GM23338 (cell line): ENCODE measurements around the gene ACSM6. TPM values are rescaled to one million over a fixed set of nuclear protein-coding genes. Genes with fewer than 3 reads are reported as not detected.
"Not testable (repeated sequence)": the region's sequence is repeated elsewhere in the genome, so short reads cannot be mapped to it uniquely, and the experiment has no call there.

Experiments used
- ATAC-seq: fragments of 200-7000 bp; cut with Tn5 transposase; 3 replicates; pipeline ENCODE4 v1.9.1; 2020
- DNase-seq: peaks from one replicate; pipeline ENCODE4 v3.0.0-alpha.2; 2015; ENCODE audit warnings: low spot score
- H2AFZ ChIP-seq: fragments of 200-600 bp; sonication (generic); 2 replicates; pipeline ENCODE4 v1.8.0; 2016; ENCODE audit warnings: antibody characterized with exemption, mild to moderate bottlenecking, moderate library complexity
- H3F3A ChIP-seq: fragments of 200-600 bp; sonication (generic); replicated peaks from 2 replicates; pipeline ENCODE4 v1.8.0; 2017; ENCODE audit warnings: antibody characterized with exemption, mixed run types, low read depth
- H3K27ac ChIP-seq: fragments of 200-600 bp; sonication (generic); 2 replicates; pipeline ENCODE4 v1.6.1; 2016; ENCODE audit warnings: low read depth
- H3K27me3 ChIP-seq: fragments of 200-600 bp; sonication (generic); 2 replicates; pipeline ENCODE4 v1.8.0; 2016; ENCODE audit warnings: mild to moderate bottlenecking, mixed run types, moderate library complexity; ENCODE audit not compliant: insufficient read depth
- H3K36me3 ChIP-seq: fragments of 200-600 bp; sonication (generic); 2 replicates; pipeline ENCODE4 v1.8.0; 2016; ENCODE audit warnings: mild to moderate bottlenecking; ENCODE audit not compliant: insufficient read depth
- H3K4me1 ChIP-seq: fragments of 200-600 bp; sonication (generic); 2 replicates; pipeline ENCODE4 v1.8.0; 2016; ENCODE audit warnings: mild to moderate bottlenecking, moderate library complexity; ENCODE audit not compliant: insufficient read depth
- H3K4me2 ChIP-seq: fragments of 200-600 bp; sonication (generic); 2 replicates; pipeline ENCODE4 v1.7.1; 2017; ENCODE audit warnings: mixed run types
- H3K4me3 ChIP-seq: fragments of 200-600 bp; sonication (generic); 2 replicates; pipeline ENCODE4 v1.6.1; 2016; ENCODE audit warnings: mixed run types
- H3K79me2 ChIP-seq: fragments of 200-600 bp; sonication (generic); replicated peaks from 2 replicates; pipeline ENCODE4 v1.8.0; 2017; ENCODE audit warnings: mild to moderate bottlenecking; ENCODE audit not compliant: insufficient read depth
- H3K9me2 ChIP-seq: fragments of 200-600 bp; sonication (generic); 2 replicates; pipeline ENCODE4 v1.8.0; 2017; ENCODE audit not compliant: insufficient read depth
- H4K20me1 ChIP-seq: fragments of 200-600 bp; sonication (generic); replicated peaks from 2 replicates; pipeline ENCODE4 v1.8.0; 2017; ENCODE audit warnings: mild to moderate bottlenecking; ENCODE audit not compliant: insufficient read depth
- H3K27ac Mint-ChIP-seq: 2 replicates; pipeline ENCODE4 v1.8.0; 2020; ENCODE audit warnings: inconsistent platforms, mild to moderate bottlenecking, moderate library complexity, mixed read lengths
- H3K27me3 Mint-ChIP-seq: 3 replicates; pipeline ENCODE4 v1.8.0; 2022; ENCODE audit warnings: low read depth, mild to moderate bottlenecking, moderate library complexity, mixed read lengths, inconsistent platforms; ENCODE audit not compliant: insufficient read depth, poor library complexity
- H3K36me3 Mint-ChIP-seq: 3 replicates; pipeline ENCODE4 v1.8.0; 2021; ENCODE audit warnings: low read depth, mild to moderate bottlenecking, inconsistent platforms, moderate library complexity, mixed read lengths
- H3K4me1 Mint-ChIP-seq: 3 replicates; pipeline ENCODE4 v1.8.0; 2020; ENCODE audit warnings: mild to moderate bottlenecking, inconsistent platforms, mixed read lengths
- H3K4me3 Mint-ChIP-seq: 3 replicates; pipeline ENCODE4 v1.8.0; 2021; ENCODE audit warnings: moderate library complexity, mild to moderate bottlenecking, inconsistent platforms, mixed read lengths
- H3K9me3 Mint-ChIP-seq: 3 replicates; pipeline ENCODE4 v1.8.0; 2020; ENCODE audit warnings: moderate library complexity, mild to moderate bottlenecking, inconsistent platforms, mixed read lengths
- CREB1 ChIP-seq: fragments of 250-450 bp; sonication (Bioruptor Pico); IDR thresholded peaks from 2 replicates; pipeline ENCODE4 v1.5.0; 2020; ENCODE audit warnings: low read depth, mild to moderate bottlenecking, moderate library complexity
- CTCF ChIP-seq, 2 experiments: fragments of 200-600 bp in 1 of 2; sonication (generic) in 1 of 2; conservative IDR thresholded peaks; 2 replicates each; pipeline versions ENCODE4 v1.5.1 to v1.6.1; 2016 to 2017; ENCODE audit warnings: antibody characterized with exemption in 2 of 2, low read depth in 2 of 2, mild to moderate bottlenecking in 2 of 2, moderate library complexity in 1 of 2
- NANOG ChIP-seq: IDR thresholded peaks from 2 replicates; pipeline ENCODE4 v1.6.1; 2016; ENCODE audit warnings: antibody characterized with exemption, borderline replicate concordance
- POLR2AphosphoS5 ChIP-seq: IDR thresholded peaks from 2 replicates; pipeline ENCODE4 v1.6.1; 2016; ENCODE audit warnings: antibody characterized with exemption, low read depth
- ZNF114 ChIP-seq: fragments of 250-450 bp; sonication (Bioruptor Pico); IDR thresholded peaks from 2 replicates; pipeline ENCODE4 v1.5.0; 2020; ENCODE audit warnings: mild to moderate bottlenecking, moderate library complexity
- ZNF331 ChIP-seq: fragments of 250-450 bp; sonication (Bioruptor Pico); IDR thresholded peaks from 2 replicates; pipeline ENCODE4 v1.5.0; 2020; ENCODE audit warnings: low read depth, mild to moderate bottlenecking, moderate library complexity
- polyA plus RNA-seq: library from polyadenylated mRNA; unstranded; fragments of >200 nt; fragmentation: Nextera tagmentation; extraction: Ambion mirVana; gene quantifications from 2 replicates; pipeline ENCODE4 v1.2.1, GENCODE V29; 2016
- total RNA-seq: library from RNA; depleted of rRNA; stranded (reverse); fragments of >200 nt; shearing (Covaris generic); gene quantifications from 2 replicates; pipeline ENCODE4 v1.2.3, GENCODE V29; 2014

Gene ACSM6
- total and polyA plus RNA-seq, 2 experiments from 2014 or later: 0.65 TPM; not detected in 1

GRCh38 chr10:95230677-95231586 lies 36.9 kb downstream of the ACSM6 start:
- TF ChIP-seq CREB1 (CRISPR knock-in tag): 0 out of 2 replicates have a peak, but pooled peaks have one; percentile 44
- peak; percentile 62 for TF ChIP-seq POLR2AphosphoS5
- TF ChIP-seq CTCF (conservative IDR thresholded peaks at IDR 0.05; ENCODE audit: low read depth in 2 of 2): peak in 1 of 2 experiments; percentile 17; a peak in 1 of 4 replicates
- peak; percentile 33 for TF ChIP-seq ZNF114 (CRISPR knock-in tag)
- peak; percentile 92 for TF ChIP-seq NANOG
- DNase-seq (peak; percentile 90), ATAC-seq (peak; percentile 63)
- not testable (repeated sequence) for H4K20me1 ChIP-seq, H3K79me2 ChIP-seq, H3K27me3 ChIP-seq, H3K36me3 ChIP-seq, H3K9me2 ChIP-seq, H2AFZ ChIP-seq, H3K9me3 Mint-ChIP-seq
- H3K36me3 Mint-ChIP-seq: peaks cover 41% of the 10 kb centered on the region
- peaks cover 55% of the 10 kb centered on the region for H3K4me1 Mint-ChIP-seq
- H3K4me1 ChIP-seq: peaks cover 17% of the 10 kb centered on the region
- peaks cover 12% of the 10 kb centered on the region for H3K27me3 Mint-ChIP-seq
- H3F3A ChIP-seq: peaks cover 21% of the 10 kb centered on the region
- peak overlapping the region; percentile 100 for H3K27ac ChIP-seq
- peak overlapping the region; percentile 98 for H3K27ac Mint-ChIP-seq
- H3K4me3 ChIP-seq: peak overlapping the region; percentile 48
- peak overlapping the region; percentile 77 for H3K4me2 ChIP-seq
- peak overlapping the region; percentile 76 for H3K4me3 Mint-ChIP-seq

GRCh38 chr10:95233377-95234034 lies 39.5 kb downstream of the ACSM6 start:
- H3K4me1 ChIP-seq: peaks cover 17% of the 10 kb centered on the region
- H3K4me3 ChIP-seq: no peak overlapping the region
- H2AFZ ChIP-seq: no peak overlapping the region
- no peaks in the 10 kb centered on the region for H4K20me1 ChIP-seq
- peaks cover 12% of the 10 kb centered on the region for H3K27me3 Mint-ChIP-seq
- TF ChIP-seq POLR2AphosphoS5: 0 out of 2 replicates have a peak, but pooled peaks have one; percentile 32
- TF ChIP-seq ZNF331 (CRISPR knock-in tag): no peak
- peaks cover 10% of the 10 kb centered on the region for H3K9me2 ChIP-seq
- no peak for ATAC-seq
- H3F3A ChIP-seq: peaks cover 14% of the 10 kb centered on the region
- H3K4me1 Mint-ChIP-seq: peaks cover 52% of the 10 kb centered on the region
- no peaks in the 10 kb centered on the region for H3K79me2 ChIP-seq
- H3K36me3 Mint-ChIP-seq: peaks cover 46% of the 10 kb centered on the region
- H3K27ac Mint-ChIP-seq: no peak overlapping the region
- H3K4me3 Mint-ChIP-seq: no peak overlapping the region
- no peak overlapping the region for H3K27ac ChIP-seq
- H3K4me2 ChIP-seq: no peak overlapping the region
- H3K9me3 Mint-ChIP-seq: no peaks in the 10 kb centered on the region
- H3K27me3 ChIP-seq: no peaks in the 10 kb centered on the region
- H3K36me3 ChIP-seq: peaks cover 10% of the 10 kb centered on the region
- no peak for DNase-seq
